Activated CD4-positive, alpha-beta memory T cell treated with anti-CD3 and anti-CD28 coated beads, Interleukin-2, amount 10 ng/mL, durations not matched to agents 7 days and 5 days (primary cell): Measurements from ENCODE around the gene POLR3K. TPM values are rescaled to one million over a fixed set of nuclear protein-coding genes. Genes with fewer than 3 reads are reported as not detected.

Experiments used
- CTCF ChIA-PET: fragments of 350-600 bp; sonication (Branson Sonifier 250); formaldehyde crosslinking; loops from one replicate; lab custom pipeline; 2021; ENCODE audit warnings: antibody characterized with exemption, inconsistent platforms; lab: Charles Lee
- POLR2A ChIA-PET: fragments of 350-600 bp; sonication (Branson Sonifier 250); formaldehyde crosslinking; loops from one replicate; lab custom pipeline; 2021; ENCODE audit warnings: antibody characterized with exemption; lab: Charles Lee
- DNase-seq: peaks from one replicate; pipeline ENCODE4 v3.0.0-alpha.2; 2020
- H3K27ac Mint-ChIP-seq: one replicate; pipeline ENCODE4 v1.8.0; 2021; ENCODE audit warnings: mild to moderate bottlenecking, mixed read lengths
- H3K27me3 Mint-ChIP-seq: one replicate; pipeline ENCODE4 v1.8.0; 2021; ENCODE audit warnings: mixed read lengths
- H3K36me3 Mint-ChIP-seq: one replicate; pipeline ENCODE4 v1.8.0; 2021; ENCODE audit warnings: low read depth, mixed read lengths
- H3K4me1 Mint-ChIP-seq: one replicate; pipeline ENCODE4 v1.8.0; 2021; ENCODE audit warnings: mixed read lengths
- H3K4me3 Mint-ChIP-seq: one replicate; pipeline ENCODE4 v1.8.0; 2021; ENCODE audit warnings: mild to moderate bottlenecking, mixed read lengths
- H3K9me3 Mint-ChIP-seq: one replicate; pipeline ENCODE4 v1.8.0; 2021; ENCODE audit warnings: mixed read lengths
- total RNA-seq, 2 experiments: library from RNA; stranded (reverse); gene quantifications; one replicate each; pipeline ENCODE4 v1.2.3, GENCODE V29; 2021

Gene POLR3K
- total RNA-seq, 2 experiments from 2014 or later = 27.6 to 31.1 TPM

GRCh38 chr16:77273-77806 lies 23.9 kb upstream of the POLR3K start:
- peaks cover 9% of the 10 kb centered on the region for H3K36me3 Mint-ChIP-seq
- peak; percentile 45 for DNase-seq
- CTCF ChIA-PET = interaction anchor here (0.7 to 3.0 kb wide), 5 partner anchors 11 to 29 kb away, joined by 3 to 15 read pairs (median 4); partner anchors contain the start of genes POLR3K and SNRNP25
- H3K27me3 Mint-ChIP-seq = peaks cover 21% of the 10 kb centered on the region
- POLR2A ChIA-PET = interaction anchor here (0.9 to 3.2 kb wide), 8 partner anchors 8 to 152 kb away, joined by 3 to 18 read pairs (median 4); partner anchors contain the start of genes LUC7L, POLR3K and SNRNP25
- H3K9me3 Mint-ChIP-seq = no peaks in the 10 kb centered on the region
- H3K27ac Mint-ChIP-seq = peak overlapping the region; percentile 67
- peaks cover 35% of the 10 kb centered on the region for H3K4me1 Mint-ChIP-seq
- peak overlapping the region; percentile 71 for H3K4me3 Mint-ChIP-seq

- DNase-seq = peak; percentile 26
- H3K4me1 Mint-ChIP-seq = peaks cover 35% of the 10 kb centered on the region
- H3K9me3 Mint-ChIP-seq = no peaks in the 10 kb centered on the region
- H3K27me3 Mint-ChIP-seq = peaks cover 22% of the 10 kb centered on the region
- POLR2A ChIA-PET = interaction anchor here (0.9 to 3.2 kb wide), 8 partner anchors 8 to 152 kb away, joined by 3 to 18 read pairs (median 4); partner anchors contain the start of genes LUC7L, POLR3K and SNRNP25
- CTCF ChIA-PET = interaction anchor here (0.7 to 3.0 kb wide), 5 partner anchors 11 to 30 kb away, joined by 3 to 15 read pairs (median 4); partner anchors contain the start of genes POLR3K and SNRNP25
- H3K4me3 Mint-ChIP-seq = peak overlapping the region; percentile 71
- peaks cover 9% of the 10 kb centered on the region for H3K36me3 Mint-ChIP-seq
- H3K27ac Mint-ChIP-seq = peak overlapping the region; percentile 47
These were observed 23.3 kb upstream of the POLR3K start for GRCh38 chr16:76535-77272.

GRCh38 chr16:75580-76501 lies 22.4 kb upstream of the POLR3K start:
- ChIA-PET POLR2A (interaction anchor here (3.2 kb wide), 1 partner anchor 22 kb away, joined by 18 read pairs; the partner anchor contains the start of genes POLR3K and SNRNP25), CTCF (interaction anchor here (0.9 to 3.0 kb wide), 4 partner anchors 10 to 22 kb away, joined by 3 to 15 read pairs (median 6); partner anchors contain the start of genes POLR3K and SNRNP25)
- peaks cover 9% of the 10 kb centered on the region for H3K36me3 Mint-ChIP-seq
- H3K4me3 Mint-ChIP-seq = peak overlapping the region; percentile 71
- H3K27me3 Mint-ChIP-seq = peaks cover 27% of the 10 kb centered on the region
- peaks cover 36% of the 10 kb centered on the region for H3K4me1 Mint-ChIP-seq
- no peak overlapping the region for H3K27ac Mint-ChIP-seq
- no peak for DNase-seq
- H3K9me3 Mint-ChIP-seq = no peaks in the 10 kb centered on the region

- ChIA-PET POLR2A (interaction anchor here (1.3 kb wide), 1 partner anchor 21 kb away, joined by 5 read pairs; the partner anchor contains the start of genes POLR3K and SNRNP25), CTCF (interaction anchor here (0.9 to 3.0 kb wide), 5 partner anchors 9 to 22 kb away, joined by 4 to 15 read pairs (median 6); no protein-coding TSS in a partner anchor)
- Mint-ChIP-seq H3K9me3 (no peaks in the 10 kb centered on the region), H3K36me3 (peaks cover 6% of the 10 kb centered on the region), H3K4me3 (no peak overlapping the region), H3K27me3 (peaks cover 35% of the 10 kb centered on the region), H3K27ac (no peak overlapping the region), H3K4me1 (peaks cover 35% of the 10 kb centered on the region)
- DNase-seq = no peak
These were observed 21.4 kb upstream of the POLR3K start for GRCh38 chr16:74747-75334.

GRCh38 chr16:74051-74746 lies 20.8 kb upstream of the POLR3K start:
- ChIA-PET POLR2A (interaction anchor here (1.3 kb wide), 1 partner anchor 21 kb away, joined by 5 read pairs; the partner anchor contains the start of genes POLR3K and SNRNP25), CTCF (interaction anchor here (1.0 to 1.4 kb wide), 3 partner anchors 9 to 33 kb away, joined by 4 to 6 read pairs (median 4); no protein-coding TSS in a partner anchor)
- Mint-ChIP-seq H3K27ac (no peak overlapping the region), H3K27me3 (peaks cover 41% of the 10 kb centered on the region), H3K4me3 (no peak overlapping the region), H3K36me3 (no peaks in the 10 kb centered on the region), H3K9me3 (no peaks in the 10 kb centered on the region), H3K4me1 (peaks cover 29% of the 10 kb centered on the region)
- DNase-seq = no peak

GRCh38 chr16:72561-73548 lies 19.4 kb upstream of the POLR3K start, which contains the start of gene RHBDF1:
RHBDF1 (minus strand) TSS chr16:72631; CDS start chr16:65015, 7,616 bp downstream.
- Mint-ChIP-seq H3K27ac (no peak within 1 kb of the TSS), H3K4me3 (peak within 1 kb of the TSS; percentile 46), H3K9me3 (no peaks in the 10 kb centered on the region), H3K36me3 (no peaks in the 10 kb centered on the region), H3K4me1 (peaks cover 22% of the 10 kb centered on the region), H3K27me3 (peaks cover 41% of the 10 kb centered on the region)
- no peak for DNase-seq
- ChIA-PET POLR2A (no interaction called here), CTCF (interaction anchor here (0.8 to 1.4 kb wide), 2 partner anchors 21 to 34 kb away, joined by 4 read pairs; no protein-coding TSS in a partner anchor)

- DNase-seq = no peak
- CTCF ChIA-PET = no interaction called here
- Mint-ChIP-seq H3K4me1 (peaks cover 15% of the 10 kb centered on the region), H3K36me3 (no peaks in the 10 kb centered on the region), H3K27me3 (peaks cover 41% of the 10 kb centered on the region), H3K9me3 (no peaks in the 10 kb centered on the region), H3K4me3 (no peak overlapping the region), H3K27ac (no peak overlapping the region)
- POLR2A ChIA-PET = interaction anchor here (1.1 kb wide), 1 partner anchor 16 kb away, joined by 3 read pairs; no protein-coding TSS in a partner anchor
These were observed 18.4 kb upstream of the POLR3K start for GRCh38 chr16:71540-72401.

- POLR2A ChIA-PET = interaction anchor here (0.6 to 1.1 kb wide), 2 partner anchors 15 to 23 kb away, joined by 3 read pairs; no protein-coding TSS in a partner anchor
- H3K36me3 Mint-ChIP-seq = no peaks in the 10 kb centered on the region
- H3K4me1 Mint-ChIP-seq = peaks cover 9% of the 10 kb centered on the region
- no peak for DNase-seq
- H3K27me3 Mint-ChIP-seq = peaks cover 41% of the 10 kb centered on the region
- no peaks in the 10 kb centered on the region for H3K9me3 Mint-ChIP-seq
- no peak overlapping the region for H3K4me3 Mint-ChIP-seq
- H3K27ac Mint-ChIP-seq = no peak overlapping the region
- CTCF ChIA-PET = no interaction called here
These were observed 17.8 kb upstream of the POLR3K start for GRCh38 chr16:71210-71539.

GRCh38 chr16:69181-69580 lies 15.8 kb upstream of the POLR3K start:
- Mint-ChIP-seq H3K36me3 (no peaks in the 10 kb centered on the region), H3K9me3 (no peaks in the 10 kb centered on the region), H3K4me3 (no peak overlapping the region), H3K27ac (no peak overlapping the region), H3K27me3 (peaks cover 35% of the 10 kb centered on the region), H3K4me1 (peaks cover 8% of the 10 kb centered on the region)
- DNase-seq = no peak
- ChIA-PET POLR2A (interaction anchor here (0.9 to 1.3 kb wide), 3 partner anchors 8 to 14 kb away, joined by 3 to 5 read pairs (median 3); no protein-coding TSS in a partner anchor), CTCF (interaction anchor here (1.7 to 9.4 kb wide), 3 partner anchors 16 to 28 kb away, joined by 4 to 194 read pairs (median 4); partner anchors contain the start of genes POLR3K and SNRNP25)
